ENCODE data around the gene NME8.

NME8 gene

DNA sequence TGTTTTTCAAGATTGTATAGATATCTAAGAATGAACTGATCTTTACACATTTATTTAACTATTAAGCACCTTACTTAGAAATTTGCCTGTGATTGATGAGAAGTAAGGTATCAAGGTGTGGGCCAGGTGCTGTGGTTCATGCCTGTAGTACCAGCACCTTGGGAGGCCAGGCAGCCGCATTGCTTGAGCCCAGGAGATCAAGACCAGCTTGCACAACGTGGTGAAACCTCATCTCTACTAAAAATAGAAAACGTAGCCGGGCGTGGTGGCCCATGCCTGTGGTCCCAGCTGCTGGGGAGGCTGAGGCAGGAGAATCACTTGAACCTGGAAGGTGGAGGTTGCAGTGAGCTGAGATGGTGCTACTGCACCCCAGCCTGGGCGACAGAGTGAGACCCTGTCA, 33.7 kb downstream of the NME8 start:
- no peak overlapping the region for H3K27ac ChIP-seq
- no peaks in the 10 kb centered on the region for H3K36me3 ChIP-seq (ENCODE audit: insufficient read depth, low read length)
- no peak overlapping the region for H3K9ac ChIP-seq (ENCODE audit: insufficient read length)
- no peaks in the 10 kb centered on the region for H3K9me3 ChIP-seq (ENCODE audit: low read depth, low read length)
- DNase-seq (ENCODE audit: low read depth, low spot score), result no peak
- H3K4me3 ChIP-seq, result no peak overlapping the region
- TF ChIP-seq FOXP2 (optimal IDR thresholded peaks at IDR 0.05; ENCODE audit: control extremely low read depth, extremely low read length, insufficient read depth) (no peak), EZH2 (IDR thresholded peaks at IDR 0.05) (no peak), POLR2AphosphoS5 (IDR thresholded peaks at IDR 0.05; ENCODE audit: borderline replicate concordance, low read depth, low read length) (no peak)

DNA sequence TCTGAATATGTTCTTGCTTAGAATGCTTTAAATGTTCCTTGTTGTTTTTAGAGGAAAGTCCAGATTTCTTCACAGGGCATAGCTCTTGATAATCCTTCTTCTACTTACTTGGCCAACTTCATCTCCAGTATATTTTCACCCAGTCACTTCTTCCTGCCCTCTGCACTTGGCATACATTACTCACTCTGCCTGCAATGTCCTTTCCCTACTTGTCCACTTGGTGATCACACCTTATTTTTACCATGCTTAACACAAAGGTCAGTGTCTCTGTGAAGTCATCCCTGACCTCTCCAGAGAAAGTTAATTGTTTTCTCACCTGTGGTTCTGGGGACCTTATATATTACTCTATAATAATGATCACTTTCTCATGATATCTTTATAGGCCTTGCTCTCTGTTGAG, 45.0 kb downstream of the NME8 start:
- TF ChIP-seq POLR2AphosphoS5 (IDR thresholded peaks at IDR 0.05; ENCODE audit: borderline replicate concordance, low read depth, low read length), result no peak
- Histone ChIP-seq H3K4me3 (no peak overlapping the region), H3K36me3 (ENCODE audit: insufficient read depth, low read length) (no peaks in the 10 kb centered on the region), H3K9me3 (ENCODE audit: low read depth, low read length) (no peaks in the 10 kb centered on the region), H3K9ac (ENCODE audit: insufficient read length) (no peak overlapping the region), H3K27ac (no peak overlapping the region)
- no peak for DNase-seq (ENCODE audit: low read depth, low spot score)

- Histone ChIP-seq H3K9me3 (ENCODE audit: low read depth, low read length) (no peaks in the 10 kb centered on the region), H3K9ac (ENCODE audit: insufficient read length) (no peak overlapping the region), H3K36me3 (ENCODE audit: insufficient read depth, low read length) (no peaks in the 10 kb centered on the region), H3K27ac (no peak overlapping the region), H3K4me3 (no peak overlapping the region)
- TF ChIP-seq POLR2AphosphoS5 (IDR thresholded peaks at IDR 0.05; ENCODE audit: borderline replicate concordance, low read depth, low read length) (no peak), EZH2 (IDR thresholded peaks at IDR 0.05) (no peak), FOXP2 (optimal IDR thresholded peaks at IDR 0.05; ENCODE audit: control extremely low read depth, extremely low read length, insufficient read depth) (no peak)
- no peak for DNase-seq (ENCODE audit: low read depth, low spot score)
Measured at GRCh38 chr7:37894671-37895070, 46.3 kb downstream of the NME8 start.

DNA sequence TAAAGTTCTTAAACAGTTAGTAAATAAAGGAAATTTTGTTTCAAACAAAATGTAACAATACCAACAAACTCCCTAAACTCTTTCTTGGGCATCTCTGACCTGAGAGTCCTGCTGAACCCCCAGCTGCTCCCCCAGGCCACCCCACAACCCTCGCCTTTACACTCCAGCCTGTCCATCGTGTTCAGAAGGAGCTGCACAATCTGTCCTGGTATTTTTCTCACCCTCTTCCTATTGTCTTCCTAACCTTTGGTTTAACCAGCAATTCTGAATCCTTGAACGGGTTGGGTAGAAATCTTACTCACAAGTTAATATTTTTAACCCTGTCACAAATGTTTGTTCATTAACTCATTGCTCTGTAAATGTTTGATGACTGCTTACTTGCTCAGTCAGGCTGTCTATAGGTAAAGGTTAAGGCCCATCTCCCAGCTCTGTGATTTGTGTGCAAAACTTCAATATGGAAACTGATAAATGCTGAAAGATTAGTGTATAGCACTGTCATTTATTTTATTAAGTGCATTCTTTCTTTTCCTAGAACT, 51.4 kb downstream of the NME8 start:
- DNase-seq (ENCODE audit: low read depth, low spot score), result no peak
- Histone ChIP-seq H3K36me3 (ENCODE audit: insufficient read depth, low read length) (no peaks in the 10 kb centered on the region), H3K9me3 (ENCODE audit: low read depth, low read length) (no peaks in the 10 kb centered on the region), H3K27ac (no peak overlapping the region), H3K9ac (ENCODE audit: insufficient read length) (no peak overlapping the region), H3K4me3 (no peak overlapping the region)
- no peak for TF ChIP-seq EZH2 (IDR thresholded peaks at IDR 0.05)
- TF ChIP-seq FOXP2 (optimal IDR thresholded peaks at IDR 0.05; ENCODE audit: control extremely low read depth, extremely low read length, insufficient read depth), result no peak
- TF ChIP-seq POLR2AphosphoS5 (IDR thresholded peaks at IDR 0.05; ENCODE audit: borderline replicate concordance, low read depth, low read length), result no peak

- Histone ChIP-seq H3K36me3 (ENCODE audit: insufficient read depth, low read length) (no peaks in the 10 kb centered on the region), H3K4me3 (no peak overlapping the region), H3K27ac (no peak overlapping the region), H3K9ac (ENCODE audit: insufficient read length) (no peak overlapping the region), H3K9me3 (ENCODE audit: low read depth, low read length) (no peaks in the 10 kb centered on the region)
- peak; percentile 35 for DNase-seq (ENCODE audit: low read depth, low spot score)
- no peak for TF ChIP-seq FOXP2 (optimal IDR thresholded peaks at IDR 0.05; ENCODE audit: control extremely low read depth, extremely low read length, insufficient read depth)
- TF ChIP-seq EZH2 (IDR thresholded peaks at IDR 0.05), result no peak
- no peak for TF ChIP-seq POLR2AphosphoS5 (IDR thresholded peaks at IDR 0.05; ENCODE audit: borderline replicate concordance, low read depth, low read length)
Measured at GRCh38 chr7:37901236-37901827, 52.9 kb downstream of the NME8 start.

DNA sequence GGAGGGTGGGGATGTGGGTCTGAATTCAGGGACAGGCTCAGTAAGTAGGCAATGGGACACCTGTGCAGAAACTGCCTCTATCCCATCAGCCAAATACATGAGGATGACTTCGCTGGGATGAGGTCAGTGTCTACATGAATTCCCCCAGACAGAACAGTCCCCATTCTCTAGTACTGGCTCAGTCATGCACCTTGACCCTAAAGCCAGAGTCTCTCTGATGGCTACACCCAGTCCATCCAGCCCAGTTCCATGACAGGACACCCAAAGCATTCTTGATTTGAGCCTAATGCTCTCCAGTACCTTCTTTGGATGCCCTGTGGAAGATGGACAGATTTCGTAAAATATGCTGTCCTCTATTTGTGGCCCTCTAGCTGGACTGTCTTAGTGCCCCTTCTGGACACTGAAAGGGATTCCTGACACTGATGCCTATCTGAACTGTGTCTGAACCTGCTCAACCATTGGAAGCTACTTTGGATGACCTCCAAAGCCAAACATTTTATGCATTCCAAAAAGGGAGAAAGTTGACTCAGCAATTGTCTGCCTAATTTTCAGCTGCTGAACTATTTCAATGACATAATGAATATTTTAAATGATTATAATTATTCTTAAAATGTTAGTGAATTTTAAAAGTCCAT, 53.6 kb downstream of the NME8 start:
- Histone ChIP-seq H3K9me3 (ENCODE audit: low read depth, low read length) (no peaks in the 10 kb centered on the region), H3K36me3 (ENCODE audit: insufficient read depth, low read length) (no peaks in the 10 kb centered on the region), H3K4me3 (no peak overlapping the region), H3K27ac (no peak overlapping the region), H3K9ac (ENCODE audit: insufficient read length) (no peak overlapping the region)
- TF ChIP-seq FOXP2 (optimal IDR thresholded peaks at IDR 0.05; ENCODE audit: control extremely low read depth, extremely low read length, insufficient read depth) (no peak), POLR2AphosphoS5 (IDR thresholded peaks at IDR 0.05; ENCODE audit: borderline replicate concordance, low read depth, low read length) (no peak), EZH2 (IDR thresholded peaks at IDR 0.05) (no peak)
- DNase-seq (ENCODE audit: low read depth, low spot score), result no peak

- H3K36me3 ChIP-seq (ENCODE audit: insufficient read depth, low read length), result no peaks in the 10 kb centered on the region
- H3K9me3 ChIP-seq (ENCODE audit: low read depth, low read length), result no peaks in the 10 kb centered on the region
- H3K9ac ChIP-seq (ENCODE audit: insufficient read length), result no peak overlapping the region
- no peak for TF ChIP-seq FOXP2 (optimal IDR thresholded peaks at IDR 0.05; ENCODE audit: control extremely low read depth, extremely low read length, insufficient read depth)
- no peak for TF ChIP-seq EZH2 (IDR thresholded peaks at IDR 0.05)
- no peak for TF ChIP-seq POLR2AphosphoS5 (IDR thresholded peaks at IDR 0.05; ENCODE audit: borderline replicate concordance, low read depth, low read length)
- H3K4me3 ChIP-seq, result no peak overlapping the region
- H3K27ac ChIP-seq, result no peak overlapping the region
- no peak for DNase-seq (ENCODE audit: low read depth, low spot score)
Measured at GRCh38 chr7:37908221-37908788, 59.9 kb downstream of the NME8 start.

- TF ChIP-seq FOXP2 (optimal IDR thresholded peaks at IDR 0.05; ENCODE audit: control extremely low read depth, extremely low read length, insufficient read depth) (no peak), POLR2AphosphoS5 (IDR thresholded peaks at IDR 0.05; ENCODE audit: borderline replicate concordance, low read depth, low read length) (no peak), EZH2 (IDR thresholded peaks at IDR 0.05) (no peak)
Measured at GRCh38 chr7:37912756-37913155, 64.4 kb downstream of the NME8 start.

More at GRCh38 chr7:37912756-37913155, 64.4 kb downstream of the NME8 start:
- Histone ChIP-seq H3K36me3 (ENCODE audit: insufficient read depth, low read length) (no peaks in the 10 kb centered on the region), H3K4me3 (no peak overlapping the region), H3K9ac (ENCODE audit: insufficient read length) (no peak overlapping the region), H3K9me3 (ENCODE audit: low read depth, low read length) (no peaks in the 10 kb centered on the region), H3K27ac (no peak overlapping the region)
- no peak for DNase-seq (ENCODE audit: low read depth, low spot score)

Measured in SK-N-MC (cell line).